ENCODE data around the gene NUMB. TPM values are rescaled to one million over a fixed set of nuclear protein-coding genes. Genes with fewer than 3 reads are reported as not detected.

The NUMB gene
- total RNA-seq, 2 experiments from 2014 or later, result 45.0 to 46.9 TPM

DNA sequence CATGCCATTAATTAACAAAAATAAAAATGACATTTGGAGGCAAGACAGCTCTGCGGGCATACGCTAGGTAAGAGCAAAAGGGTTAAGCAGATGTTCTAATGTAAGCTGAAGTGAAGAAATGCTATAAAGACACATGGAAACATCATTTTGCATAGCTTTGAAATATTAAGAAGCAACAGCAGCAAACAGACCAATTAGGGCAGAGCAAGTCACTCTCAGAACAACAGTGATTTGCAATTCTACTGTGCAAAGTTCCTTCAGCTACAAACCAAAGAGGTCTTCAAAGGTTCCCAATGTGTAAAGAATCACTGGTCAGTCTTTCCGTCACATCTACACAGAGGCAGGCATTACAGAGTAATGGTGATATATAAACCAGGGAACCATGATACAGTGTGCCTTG, 152.8 kb downstream of the NUMB start:
- H3K9me3 Mint-ChIP-seq, result no peaks in the 10 kb centered on the region
- H3K4me1 Mint-ChIP-seq (ENCODE audit: low read depth), result peaks cover 7% of the 10 kb centered on the region
- ChIA-PET CTCF (interaction anchor here (3.0 kb wide), 1 partner anchor 10 kb away, joined by 18 read pairs; no protein-coding TSS in a partner anchor), POLR2A (no interaction called here)
- DNase-seq, result no peak
- H3K4me3 Mint-ChIP-seq, result no peak overlapping the region
- H3K27me3 Mint-ChIP-seq, result no peaks in the 10 kb centered on the region
- intact Hi-C loops (cut with micrococcal nuclease), result no loop called here
- peaks cover 4% of the 10 kb centered on the region for H3K36me3 Mint-ChIP-seq
- H3K27ac Mint-ChIP-seq, result no peak overlapping the region

DNA sequence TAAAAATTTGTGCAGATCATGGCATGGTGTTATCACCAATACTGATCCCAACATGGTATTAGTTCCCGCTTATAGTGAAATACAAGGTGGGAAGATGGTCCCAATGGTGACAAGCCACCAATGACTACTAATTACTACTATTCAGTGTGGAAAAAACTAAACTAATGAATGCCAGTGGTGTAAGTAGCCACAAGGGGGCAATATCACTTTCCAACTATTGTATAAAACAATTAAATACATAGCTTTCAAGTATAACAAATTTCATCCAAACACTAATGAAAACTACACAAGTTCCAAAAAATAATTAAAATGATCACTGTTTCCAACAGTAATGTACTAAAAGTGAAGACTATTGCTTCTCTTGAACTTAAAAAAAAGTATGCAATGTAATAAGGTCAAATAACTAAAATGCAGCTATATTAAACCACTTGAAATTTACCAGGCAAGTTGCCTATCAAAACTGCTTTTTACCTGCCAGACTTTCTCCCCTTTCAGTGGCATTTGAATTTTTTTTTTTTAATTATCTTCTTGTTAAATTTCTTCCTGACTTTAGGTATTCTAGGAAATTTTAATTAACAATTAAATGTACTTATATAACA, 163.0 kb downstream of the NUMB start:
- no peaks in the 10 kb centered on the region for H3K27me3 Mint-ChIP-seq
- peaks cover 20% of the 10 kb centered on the region for H3K36me3 Mint-ChIP-seq
- intact Hi-C loops (cut with micrococcal nuclease), result loop anchor here (1.0 to 10.0 kb wide), 3 partner anchors 100 to 177 kb away; no protein-coding TSS in a partner anchor

DNA sequence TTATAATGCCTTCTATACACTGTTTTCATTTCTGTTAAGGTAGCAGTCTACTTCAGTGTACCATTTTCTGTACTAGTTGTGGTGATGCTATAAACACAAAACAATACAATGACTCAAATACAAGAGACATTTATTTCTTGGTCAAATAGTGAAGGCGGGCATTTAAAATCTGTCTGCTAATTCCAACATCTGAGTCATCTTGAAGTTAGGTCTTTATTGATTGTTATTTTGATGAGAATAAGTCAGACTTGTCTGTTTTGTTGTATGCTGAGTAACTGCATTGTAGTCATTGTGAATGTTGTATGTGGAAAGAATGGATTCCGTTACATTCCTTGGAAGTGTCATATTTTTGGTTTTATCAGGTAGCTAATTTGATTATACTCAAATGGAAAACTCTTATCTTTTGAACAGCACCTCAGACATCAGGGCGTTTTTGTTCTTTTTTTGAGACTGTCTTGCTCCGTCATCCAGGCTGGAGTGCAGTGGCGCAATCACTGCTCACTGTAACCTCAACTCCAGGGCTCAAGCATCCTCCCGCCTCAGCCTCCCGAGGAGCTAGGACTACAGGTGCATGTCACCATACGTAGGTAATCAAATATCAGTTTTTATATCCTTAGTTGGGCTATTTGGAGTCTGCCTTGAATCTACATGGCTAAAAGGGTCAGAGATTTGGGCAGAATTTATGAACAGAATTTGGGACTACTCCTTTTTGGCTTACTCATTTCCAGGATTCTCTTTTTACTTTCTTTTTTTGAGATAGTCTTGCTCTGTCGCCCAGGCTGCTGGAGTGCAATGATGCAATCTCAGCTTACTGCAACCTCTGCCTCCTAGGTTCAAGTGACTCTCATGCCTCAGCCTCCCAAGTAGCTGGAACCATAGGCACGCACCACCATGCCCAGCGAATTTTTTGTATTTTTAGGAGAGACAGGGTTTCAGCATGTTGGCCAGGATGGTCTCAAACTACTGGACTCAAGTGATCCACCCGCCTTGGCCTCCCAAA, 164.3 kb downstream of the NUMB start:
- POLR2A ChIA-PET, result interaction anchor here (1.8 kb wide), 1 partner anchor 197 kb away, joined by 6 read pairs; the partner anchor contains the start of gene RIOX1

More for the DNA sequence above, 163.0 kb downstream of the NUMB start:
- ChIA-PET CTCF (interaction anchor here (0.6 to 3.9 kb wide), 41 partner anchors 9 to 337 kb away, joined by 3 to 167 read pairs (median 4); partner anchors contain the start of gene NUMB), POLR2A (interaction anchor here (1.1 to 1.8 kb wide), 2 partner anchors 177 to 196 kb away, joined by 5 to 6 read pairs; partner anchors contain the start of gene RIOX1)
- H3K9me3 Mint-ChIP-seq, result no peaks in the 10 kb centered on the region
- no peak overlapping the region for H3K4me3 Mint-ChIP-seq
- H3K4me1 Mint-ChIP-seq (ENCODE audit: low read depth), result peaks cover 12% of the 10 kb centered on the region
- no peak overlapping the region for H3K27ac Mint-ChIP-seq
- DNase-seq, result no peak

DNA sequence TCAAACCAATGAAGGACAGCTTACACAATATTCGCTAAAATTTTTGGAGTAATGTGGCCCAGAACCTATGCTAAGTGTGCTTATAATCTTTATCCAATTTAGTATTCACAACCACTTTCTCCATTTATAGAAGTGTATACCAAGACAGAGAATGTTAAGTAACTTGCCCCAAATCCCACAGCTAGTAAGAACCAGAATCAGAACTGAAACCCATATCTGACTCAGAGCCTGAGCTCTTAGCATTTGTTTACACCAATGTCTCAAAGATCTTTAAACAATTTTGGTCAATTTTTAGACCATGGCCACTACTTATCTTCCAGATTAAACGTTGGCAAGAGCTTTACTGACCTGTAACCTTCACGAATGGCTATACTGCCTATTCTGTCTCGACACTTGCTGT, 168.1 kb downstream of the NUMB start:
- intact Hi-C loops (cut with micrococcal nuclease), result loop anchor here (2.0 to 10.0 kb wide), 5 partner anchors 43 to 169 kb away; partner anchors contain the start of gene NUMB
- peak overlapping the region; percentile 28 for H3K27ac Mint-ChIP-seq
- no peak overlapping the region for H3K4me3 Mint-ChIP-seq
- peaks cover 27% of the 10 kb centered on the region for H3K4me1 Mint-ChIP-seq (ENCODE audit: low read depth)
- peak; percentile 27 for DNase-seq
- ChIA-PET CTCF (interaction anchor here (0.8 to 2.0 kb wide), 2 partner anchors 178 to 181 kb away, joined by 3 to 13 read pairs; no protein-coding TSS in a partner anchor), POLR2A (interaction anchor here (0.9 to 1.3 kb wide), 4 partner anchors 168 to 182 kb away, joined by 3 to 5 read pairs (median 4); partner anchors contain the start of gene NUMB)
- no peaks in the 10 kb centered on the region for H3K27me3 Mint-ChIP-seq
- H3K9me3 Mint-ChIP-seq, result no peaks in the 10 kb centered on the region
- H3K36me3 Mint-ChIP-seq, result peaks cover 25% of the 10 kb centered on the region

More for the DNA sequence above, 164.3 kb downstream of the NUMB start:
- Mint-ChIP-seq H3K27ac (no peak overlapping the region), H3K9me3 (no peaks in the 10 kb centered on the region), H3K4me1 (ENCODE audit: low read depth) (peaks cover 24% of the 10 kb centered on the region), H3K27me3 (no peaks in the 10 kb centered on the region), H3K36me3 (peaks cover 22% of the 10 kb centered on the region), H3K4me3 (no peak overlapping the region)
- CTCF ChIA-PET, result interaction anchor here (0.6 to 3.9 kb wide), 19 partner anchors 7 to 202 kb away, joined by 3 to 167 read pairs (median 5); partner anchors contain the start of gene NUMB
- no peak for DNase-seq
- intact Hi-C loops (cut with micrococcal nuclease), result loop anchor here (5.0 to 10.0 kb wide), 3 partner anchors 47 to 119 kb away; no protein-coding TSS in a partner anchor

DNA sequence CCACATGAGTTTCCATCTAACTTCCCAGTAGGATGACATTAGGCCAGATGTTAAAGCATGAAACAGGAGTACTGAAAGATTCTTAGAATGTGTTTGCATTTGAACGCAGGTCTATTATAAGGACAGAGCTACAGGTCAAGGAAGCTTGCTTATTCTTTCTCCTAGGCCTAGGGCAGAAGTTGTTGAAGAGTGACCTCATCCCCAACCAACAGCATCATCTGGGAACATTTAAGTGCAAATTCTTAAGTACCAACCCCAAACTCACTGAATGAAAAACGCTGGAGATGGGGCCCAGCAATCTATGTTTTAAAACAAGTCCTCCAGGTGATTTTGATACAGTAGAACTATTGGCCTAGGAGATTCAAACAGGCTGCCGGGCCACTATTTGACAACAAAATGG, 168.6 kb downstream of the NUMB start:
- no peaks in the 10 kb centered on the region for H3K9me3 Mint-ChIP-seq
- CTCF ChIA-PET, result interaction anchor here (0.8 to 2.0 kb wide), 2 partner anchors 178 to 182 kb away, joined by 3 to 13 read pairs; no protein-coding TSS in a partner anchor
- H3K27ac Mint-ChIP-seq, result no peak overlapping the region
- intact Hi-C loops (cut with micrococcal nuclease), result loop anchor here (2.0 to 10.0 kb wide), 5 partner anchors 42 to 169 kb away; partner anchors contain the start of gene NUMB
- peaks cover 27% of the 10 kb centered on the region for H3K4me1 Mint-ChIP-seq (ENCODE audit: low read depth)
- no peaks in the 10 kb centered on the region for H3K27me3 Mint-ChIP-seq
- H3K4me3 Mint-ChIP-seq, result no peak overlapping the region
- peaks cover 25% of the 10 kb centered on the region for H3K36me3 Mint-ChIP-seq
- DNase-seq, result no peak
- POLR2A ChIA-PET, result interaction anchor here (0.9 to 1.3 kb wide), 4 partner anchors 169 to 182 kb away, joined by 3 to 5 read pairs (median 4); partner anchors contain the start of gene NUMB

DNA sequence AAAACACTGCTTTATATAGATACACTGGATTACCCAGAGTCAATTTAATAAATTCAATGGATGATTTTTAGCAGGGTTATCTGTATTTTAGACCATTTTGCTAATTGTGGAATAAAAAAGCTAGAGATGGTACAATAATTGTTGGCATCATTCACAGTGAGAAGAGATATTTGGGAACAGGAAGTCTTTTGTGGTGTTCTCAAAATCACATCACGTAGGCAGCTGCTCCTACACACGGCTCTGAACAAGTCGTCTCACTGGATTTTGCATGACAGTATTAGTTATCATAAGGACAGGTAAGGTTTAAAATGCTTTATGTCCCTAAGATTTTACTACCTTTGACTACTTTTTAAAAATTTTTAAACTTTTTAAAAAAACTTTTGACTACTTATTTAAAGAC, 169.0 kb downstream of the NUMB start:
- ChIA-PET CTCF (interaction anchor here (0.6 to 2.0 kb wide), 4 partner anchors 14 to 182 kb away, joined by 3 to 13 read pairs (median 3); no protein-coding TSS in a partner anchor), POLR2A (no interaction called here)
- H3K9me3 Mint-ChIP-seq, result no peaks in the 10 kb centered on the region
- H3K4me1 Mint-ChIP-seq (ENCODE audit: low read depth), result peaks cover 27% of the 10 kb centered on the region
- DNase-seq, result no peak
- peaks cover 26% of the 10 kb centered on the region for H3K36me3 Mint-ChIP-seq
- no peak overlapping the region for H3K27ac Mint-ChIP-seq
- no peaks in the 10 kb centered on the region for H3K27me3 Mint-ChIP-seq
- intact Hi-C loops (cut with micrococcal nuclease), result no loop called here
- no peak overlapping the region for H3K4me3 Mint-ChIP-seq

DNA sequence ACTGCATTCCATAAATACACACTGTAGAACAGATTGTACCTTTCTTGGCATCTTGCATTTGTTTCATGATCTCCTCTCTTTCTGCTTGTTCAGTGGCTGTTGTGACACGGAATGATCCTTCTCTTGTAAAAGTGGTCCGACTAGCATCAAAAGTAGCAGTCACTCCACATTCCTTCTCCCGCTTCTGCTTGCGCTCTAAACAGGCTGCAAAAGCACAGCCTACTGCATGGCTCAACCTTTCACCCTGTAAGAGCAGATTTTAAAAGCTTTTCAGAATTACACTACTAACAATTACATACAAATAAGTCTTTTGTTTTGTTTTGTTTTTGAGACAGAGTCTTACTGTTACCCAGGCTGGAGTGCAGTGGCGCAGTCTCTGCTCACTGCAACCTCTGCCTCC, 171.3 kb downstream of the NUMB start:
- Mint-ChIP-seq H3K4me3 (no peak overlapping the region), H3K27me3 (no peaks in the 10 kb centered on the region), H3K36me3 (peaks cover 23% of the 10 kb centered on the region), H3K9me3 (no peaks in the 10 kb centered on the region), H3K4me1 (ENCODE audit: low read depth) (peaks cover 22% of the 10 kb centered on the region), H3K27ac (no peak overlapping the region)
- ChIA-PET POLR2A (no interaction called here), CTCF (interaction anchor here (1.4 to 2.0 kb wide), 2 partner anchors 8 to 185 kb away, joined by 9 to 10 read pairs; no protein-coding TSS in a partner anchor)
- no peak for DNase-seq
- intact Hi-C loops (cut with micrococcal nuclease), result no loop called here

DNA sequence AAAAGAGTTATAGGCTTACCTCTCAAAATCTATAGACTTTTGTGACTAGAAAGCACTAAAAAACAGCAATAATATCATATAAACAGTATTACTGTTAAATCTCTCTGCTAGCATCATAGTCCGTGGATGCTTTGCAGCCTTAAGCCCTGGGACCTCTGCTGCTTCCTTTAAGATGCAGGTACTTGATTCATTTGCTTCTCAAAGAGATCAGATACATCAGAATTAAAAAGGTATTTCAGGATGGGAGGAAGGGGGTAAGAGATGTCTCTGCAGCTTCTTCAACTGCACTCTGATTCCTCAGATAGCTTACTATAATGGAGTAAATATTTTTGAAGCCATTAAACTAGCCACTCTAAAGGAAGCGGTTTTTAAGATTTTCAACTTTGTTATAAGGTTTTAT, 171.7 kb downstream of the NUMB start:
- no peak overlapping the region for H3K27ac Mint-ChIP-seq
- DNase-seq, result no peak
- ChIA-PET POLR2A (no interaction called here), CTCF (interaction anchor here (1.4 to 2.0 kb wide), 2 partner anchors 9 to 185 kb away, joined by 9 to 10 read pairs; no protein-coding TSS in a partner anchor)
- H3K36me3 Mint-ChIP-seq, result peaks cover 24% of the 10 kb centered on the region
- H3K27me3 Mint-ChIP-seq, result no peaks in the 10 kb centered on the region
- peaks cover 18% of the 10 kb centered on the region for H3K4me1 Mint-ChIP-seq (ENCODE audit: low read depth)
- intact Hi-C loops (cut with micrococcal nuclease), result no loop called here
- H3K9me3 Mint-ChIP-seq, result no peaks in the 10 kb centered on the region
- H3K4me3 Mint-ChIP-seq, result no peak overlapping the region

DNA sequence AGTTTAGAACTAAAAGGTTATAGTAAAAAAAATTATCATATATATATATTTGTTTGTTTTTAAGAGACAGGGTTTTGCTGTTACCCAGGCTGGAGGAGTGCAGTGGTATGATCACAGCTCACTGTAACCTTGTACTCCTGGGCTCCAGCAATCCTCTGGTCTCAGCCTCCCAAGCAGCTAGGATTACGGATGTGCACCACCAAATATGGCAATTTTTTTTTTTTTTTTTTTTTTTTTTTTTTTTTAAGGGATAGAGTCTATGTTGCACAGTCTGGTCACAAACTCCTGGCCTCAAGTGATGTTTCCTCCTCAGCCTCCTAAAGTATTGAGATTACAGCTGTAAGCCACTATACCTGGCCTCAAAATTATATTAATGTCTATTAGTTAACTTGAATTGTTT, 172.4 kb downstream of the NUMB start:
- Mint-ChIP-seq H3K27me3 (no peaks in the 10 kb centered on the region), H3K4me1 (ENCODE audit: low read depth) (peaks cover 18% of the 10 kb centered on the region), H3K36me3 (peaks cover 24% of the 10 kb centered on the region), H3K9me3 (no peaks in the 10 kb centered on the region), H3K4me3 (no peak overlapping the region), H3K27ac (no peak overlapping the region)
- ChIA-PET CTCF (interaction anchor here (2.0 kb wide), 1 partner anchor 9 kb away, joined by 10 read pairs; no protein-coding TSS in a partner anchor), POLR2A (no interaction called here)
- DNase-seq, result no peak
- intact Hi-C loops (cut with micrococcal nuclease), result no loop called here

DNA sequence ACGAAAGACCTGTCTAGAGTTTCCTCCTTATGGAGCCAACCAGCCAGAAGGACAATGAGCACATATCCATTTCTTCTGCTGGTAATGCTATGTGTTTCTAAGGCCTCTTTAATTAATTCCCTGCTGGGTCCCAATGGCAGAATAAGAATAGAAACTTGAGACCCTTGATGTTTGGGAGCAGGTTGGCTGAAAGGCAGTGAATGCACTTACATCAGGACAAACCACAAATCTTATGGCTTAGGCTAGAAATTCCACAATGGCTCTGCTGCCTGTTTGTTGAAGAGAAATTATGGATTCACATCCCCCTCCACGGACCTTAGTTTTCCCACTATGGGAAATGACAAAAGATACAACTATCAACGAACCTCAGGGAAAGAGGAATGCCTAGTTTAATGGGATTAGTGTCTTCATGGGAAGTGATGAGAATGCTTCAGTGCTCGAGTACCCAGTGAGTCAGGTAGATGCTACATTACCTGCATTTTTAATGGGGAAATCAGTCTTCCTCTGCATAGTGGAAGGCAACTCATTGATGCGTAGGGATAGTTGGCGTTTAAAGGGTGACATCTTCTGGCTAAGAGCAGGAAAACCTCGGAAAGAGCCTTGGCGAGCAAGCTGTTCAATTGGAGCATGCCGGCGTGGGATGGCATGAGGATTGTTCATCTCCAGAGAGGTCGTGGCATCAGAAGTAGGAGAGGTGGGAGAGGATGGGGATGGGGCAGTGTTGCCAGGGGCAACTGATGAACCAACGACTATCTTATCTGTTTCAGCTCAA, 174.6 kb downstream of the NUMB start:
- intact Hi-C loops (cut with micrococcal nuclease), result no loop called here
- H3K36me3 Mint-ChIP-seq, result peaks cover 27% of the 10 kb centered on the region
- no peaks in the 10 kb centered on the region for H3K9me3 Mint-ChIP-seq
- DNase-seq, result no peak
- peaks cover under 1% of the 10 kb centered on the region for H3K4me1 Mint-ChIP-seq (ENCODE audit: low read depth)
- no peaks in the 10 kb centered on the region for H3K27me3 Mint-ChIP-seq
- no peak overlapping the region for H3K4me3 Mint-ChIP-seq
- CTCF ChIA-PET, result interaction anchor here (1.7 kb wide), 1 partner anchor 11 kb away, joined by 5 read pairs; no protein-coding TSS in a partner anchor
- H3K27ac Mint-ChIP-seq, result no peak overlapping the region
- POLR2A ChIA-PET, result no interaction called here

DNA sequence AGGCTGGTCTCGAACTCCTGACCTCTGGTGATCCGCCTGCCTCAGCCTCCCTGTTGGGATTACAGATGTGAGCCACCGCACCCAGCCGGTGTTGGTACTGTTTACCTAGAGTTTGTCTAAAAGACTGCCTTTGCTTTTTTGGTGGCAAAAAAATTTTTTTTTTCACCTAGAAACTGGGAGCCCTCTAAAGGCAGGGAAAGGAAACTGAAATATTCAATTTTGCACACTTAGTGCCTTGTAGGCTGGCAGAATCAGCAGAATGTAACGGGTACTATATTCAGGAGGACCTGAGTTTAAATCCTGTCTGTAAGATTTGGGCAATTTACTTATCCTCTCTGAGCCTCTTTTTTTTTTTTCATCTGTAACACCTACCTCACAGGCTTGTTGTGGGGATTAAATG, 177.4 kb downstream of the NUMB start:
- Mint-ChIP-seq H3K36me3 (peaks cover 34% of the 10 kb centered on the region), H3K4me3 (no peak overlapping the region), H3K4me1 (ENCODE audit: low read depth) (no peaks in the 10 kb centered on the region), H3K9me3 (no peaks in the 10 kb centered on the region), H3K27ac (no peak overlapping the region), H3K27me3 (no peaks in the 10 kb centered on the region)
- POLR2A ChIA-PET, result no interaction called here
- intact Hi-C loops (cut with micrococcal nuclease), result no loop called here
- CTCF ChIA-PET, result no interaction called here
- no peak for DNase-seq
